ENCODE results near the gene PSMD13.
"Not testable (repeated sequence)": the region's sequence is repeated elsewhere in the genome, so short reads cannot be mapped to it uniquely, and the experiment has no call there.

Gene PSMD13

GRCh38 chr11:255816-256215, 19.0 kb downstream of the PSMD13 start:
- DNase-seq (ENCODE audit: low spot score) = no peak
- peaks cover 7% of the 10 kb centered on the region for H3K27me3 Mint-ChIP-seq (ENCODE audit: low read depth)
- peaks cover 6% of the 10 kb centered on the region for H3K4me1 Mint-ChIP-seq (ENCODE audit: low read depth)
- no peak overlapping the region for H3K4me3 Mint-ChIP-seq
- H3K27ac Mint-ChIP-seq = no peak overlapping the region
- H3K36me3 Mint-ChIP-seq (ENCODE audit: low read depth) = peaks cover 27% of the 10 kb centered on the region
- H3K9me3 Mint-ChIP-seq = no peaks in the 10 kb centered on the region

- Mint-ChIP-seq H3K36me3 (ENCODE audit: low read depth) (peaks cover 16% of the 10 kb centered on the region), H3K4me1 (ENCODE audit: low read depth) (peaks cover 2% of the 10 kb centered on the region), H3K27ac (no peak overlapping the region), H3K4me3 (no peak overlapping the region), H3K9me3 (no peaks in the 10 kb centered on the region), H3K27me3 (ENCODE audit: low read depth) (peaks cover 7% of the 10 kb centered on the region)
- no peak for DNase-seq (ENCODE audit: low spot score)
These were observed 20.4 kb downstream of the PSMD13 start for GRCh38 chr11:256952-257737.

- no peaks in the 10 kb centered on the region for H3K9me3 Mint-ChIP-seq
- peaks cover 2% of the 10 kb centered on the region for H3K4me1 Mint-ChIP-seq (ENCODE audit: low read depth)
- no peak for DNase-seq (ENCODE audit: low spot score)
- H3K27ac Mint-ChIP-seq = no peak overlapping the region
- H3K27me3 Mint-ChIP-seq (ENCODE audit: low read depth) = peaks cover 7% of the 10 kb centered on the region
- no peak overlapping the region for H3K4me3 Mint-ChIP-seq
- H3K36me3 Mint-ChIP-seq (ENCODE audit: low read depth) = peaks cover 10% of the 10 kb centered on the region
These were observed 21.2 kb downstream of the PSMD13 start for GRCh38 chr11:257766-258493.

GRCh38 chr11:259413-259812, 22.6 kb downstream of the PSMD13 start:
- no peak overlapping the region for H3K4me3 Mint-ChIP-seq
- H3K27ac Mint-ChIP-seq = no peak overlapping the region
- no peaks in the 10 kb centered on the region for H3K9me3 Mint-ChIP-seq
- peaks cover 7% of the 10 kb centered on the region for H3K27me3 Mint-ChIP-seq (ENCODE audit: low read depth)
- peaks cover 2% of the 10 kb centered on the region for H3K4me1 Mint-ChIP-seq (ENCODE audit: low read depth)
- no peaks in the 10 kb centered on the region for H3K36me3 Mint-ChIP-seq (ENCODE audit: low read depth)
- DNase-seq (ENCODE audit: low spot score) = no peak

GRCh38 chr11:261624-262023, 24.8 kb downstream of the PSMD13 start:
- Mint-ChIP-seq H3K9me3 (no peaks in the 10 kb centered on the region), H3K36me3 (ENCODE audit: low read depth) (no peaks in the 10 kb centered on the region), H3K4me1 (ENCODE audit: low read depth) (peaks cover 3% of the 10 kb centered on the region), H3K4me3 (no peak overlapping the region), H3K27ac (no peak overlapping the region), H3K27me3 (ENCODE audit: low read depth) (peaks cover 9% of the 10 kb centered on the region)
- DNase-seq (ENCODE audit: low spot score) = no peak

GRCh38 chr11:266676-267439, 30.1 kb downstream of the PSMD13 start:
- H3K4me1 Mint-ChIP-seq (ENCODE audit: low read depth) = peaks cover 28% of the 10 kb centered on the region
- DNase-seq (ENCODE audit: low spot score) = no peak
- H3K9me3 Mint-ChIP-seq = no peaks in the 10 kb centered on the region
- peaks cover 2% of the 10 kb centered on the region for H3K27me3 Mint-ChIP-seq (ENCODE audit: low read depth)
- no peaks in the 10 kb centered on the region for H3K36me3 Mint-ChIP-seq (ENCODE audit: low read depth)
- H3K4me3 Mint-ChIP-seq = peak overlapping the region; percentile 79
- peak overlapping the region; percentile 84 for H3K27ac Mint-ChIP-seq

- Mint-ChIP-seq H3K36me3 (ENCODE audit: low read depth) (no peaks in the 10 kb centered on the region), H3K27me3 (ENCODE audit: low read depth) (peaks cover 4% of the 10 kb centered on the region), H3K27ac (peak overlapping the region; percentile 96), H3K4me3 (peak overlapping the region; percentile 93), H3K9me3 (no peaks in the 10 kb centered on the region), H3K4me1 (ENCODE audit: low read depth) (peaks cover 28% of the 10 kb centered on the region)
- peak; percentile 52 for DNase-seq (ENCODE audit: low spot score)
These were observed 30.8 kb downstream of the PSMD13 start for GRCh38 chr11:267491-267994.

GRCh38 chr11:268716-269145, 32.0 kb downstream of the PSMD13 start:
- H3K27ac Mint-ChIP-seq = peak overlapping the region; percentile 96
- H3K9me3 Mint-ChIP-seq; H3K36me3 Mint-ChIP-seq (ENCODE audit: low read depth): not testable (repeated sequence)
- DNase-seq (ENCODE audit: low spot score) = peak; percentile 69
- peaks cover 28% of the 10 kb centered on the region for H3K4me1 Mint-ChIP-seq (ENCODE audit: low read depth)
- peaks cover 12% of the 10 kb centered on the region for H3K27me3 Mint-ChIP-seq (ENCODE audit: low read depth)
- H3K4me3 Mint-ChIP-seq = peak overlapping the region; percentile 93

- H3K4me3 Mint-ChIP-seq = peak overlapping the region; percentile 93
- peak overlapping the region; percentile 96 for H3K27ac Mint-ChIP-seq
- DNase-seq (ENCODE audit: low spot score) = peak; percentile 62
- H3K27me3 Mint-ChIP-seq (ENCODE audit: low read depth) = peaks cover 12% of the 10 kb centered on the region
- H3K36me3 Mint-ChIP-seq (ENCODE audit: low read depth) = no peaks in the 10 kb centered on the region
- peaks cover 28% of the 10 kb centered on the region for H3K4me1 Mint-ChIP-seq (ENCODE audit: low read depth)
- H3K9me3 Mint-ChIP-seq = no peaks in the 10 kb centered on the region
These were observed 32.5 kb downstream of the PSMD13 start for GRCh38 chr11:269146-269890.

GRCh38 chr11:270451-271318, 33.9 kb downstream of the PSMD13 start:
- H3K4me1 Mint-ChIP-seq (ENCODE audit: low read depth) = peaks cover 28% of the 10 kb centered on the region
- peak overlapping the region; percentile 52 for H3K27ac Mint-ChIP-seq
- H3K9me3 Mint-ChIP-seq = no peaks in the 10 kb centered on the region
- H3K4me3 Mint-ChIP-seq = no peak overlapping the region
- peaks cover 19% of the 10 kb centered on the region for H3K27me3 Mint-ChIP-seq (ENCODE audit: low read depth)
- no peak for DNase-seq (ENCODE audit: low spot score)
- no peaks in the 10 kb centered on the region for H3K36me3 Mint-ChIP-seq (ENCODE audit: low read depth)

- Mint-ChIP-seq H3K4me3 (no peak overlapping the region), H3K27ac (no peak overlapping the region), H3K4me1 (ENCODE audit: low read depth) (peaks cover 32% of the 10 kb centered on the region), H3K27me3 (ENCODE audit: low read depth) (peaks cover 24% of the 10 kb centered on the region), H3K9me3 (peaks cover 5% of the 10 kb centered on the region), H3K36me3 (ENCODE audit: low read depth) (peaks cover 5% of the 10 kb centered on the region)
- DNase-seq (ENCODE audit: low spot score) = no peak
These were observed 34.5 kb downstream of the PSMD13 start for GRCh38 chr11:271319-271715.

- peaks cover 11% of the 10 kb centered on the region for H3K9me3 Mint-ChIP-seq
- no peak overlapping the region for H3K4me3 Mint-ChIP-seq
- no peak for DNase-seq (ENCODE audit: low spot score)
- H3K27ac Mint-ChIP-seq = peak overlapping the region; percentile 67
- H3K27me3 Mint-ChIP-seq (ENCODE audit: low read depth) = peaks cover 31% of the 10 kb centered on the region
- H3K36me3 Mint-ChIP-seq (ENCODE audit: low read depth) = peaks cover 12% of the 10 kb centered on the region
- peaks cover 33% of the 10 kb centered on the region for H3K4me1 Mint-ChIP-seq (ENCODE audit: low read depth)
These were observed 35.6 kb downstream of the PSMD13 start for GRCh38 chr11:272195-272930.

Data from T-helper 2 cell treated with Interferon-gamma antibody and Interleukin-4, amounts not matched to agents 5 μg/mL and 100 μg/mL, for 36 hours (primary cell).